T-helper 2 cell (primary cell): ENCODE data around the gene LY86.

ENCODE experiments used
- DNase-seq, 5 experiments: peaks; one replicate each; pipeline versions ENCODE4 v3.0.0 to v3.0.0-alpha.2; 2012 to 2022

The LY86 gene

DNA sequence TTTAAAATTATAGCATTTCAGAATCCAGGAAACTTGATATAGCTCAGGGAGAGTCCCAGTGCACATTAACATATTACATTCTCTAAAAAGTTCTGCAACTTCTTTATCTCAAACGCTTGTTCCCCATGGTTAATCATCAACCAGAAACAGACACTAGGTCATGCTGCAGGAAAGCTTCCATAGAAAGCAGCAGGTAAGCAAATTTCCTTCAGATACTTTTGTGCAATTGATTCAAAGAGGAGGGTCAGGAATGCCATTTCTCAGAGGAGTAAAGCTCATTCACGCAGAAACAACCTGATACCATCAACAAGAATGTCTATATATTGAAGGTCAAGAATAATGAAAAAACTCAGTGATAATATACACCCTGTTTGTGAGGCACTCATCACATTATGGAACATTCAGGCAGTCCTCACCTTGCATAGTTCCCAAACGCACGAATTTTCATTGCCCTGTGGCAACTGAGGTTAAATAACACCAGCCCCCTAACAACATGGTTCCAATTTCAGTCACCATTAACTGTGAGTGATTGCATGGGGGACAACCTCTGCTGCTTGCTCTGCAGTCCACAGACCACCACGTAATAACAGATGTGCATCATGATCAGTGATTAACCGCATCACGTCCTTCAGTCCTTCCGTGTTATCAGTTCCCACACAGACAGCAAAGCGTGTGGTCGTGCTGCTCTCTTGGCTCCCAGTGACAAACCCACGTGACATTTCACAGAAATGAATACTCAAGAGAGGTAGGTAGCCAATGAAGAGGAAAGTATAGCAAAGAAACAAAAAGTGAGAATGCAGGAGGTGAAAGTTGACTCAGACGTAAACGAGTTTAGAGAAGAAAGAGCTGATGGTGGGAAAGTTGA is 95.7 kb downstream of the LY86 start:
- DNase-seq, result peak in 1 of 5 experiments; percentile 87

DNA sequence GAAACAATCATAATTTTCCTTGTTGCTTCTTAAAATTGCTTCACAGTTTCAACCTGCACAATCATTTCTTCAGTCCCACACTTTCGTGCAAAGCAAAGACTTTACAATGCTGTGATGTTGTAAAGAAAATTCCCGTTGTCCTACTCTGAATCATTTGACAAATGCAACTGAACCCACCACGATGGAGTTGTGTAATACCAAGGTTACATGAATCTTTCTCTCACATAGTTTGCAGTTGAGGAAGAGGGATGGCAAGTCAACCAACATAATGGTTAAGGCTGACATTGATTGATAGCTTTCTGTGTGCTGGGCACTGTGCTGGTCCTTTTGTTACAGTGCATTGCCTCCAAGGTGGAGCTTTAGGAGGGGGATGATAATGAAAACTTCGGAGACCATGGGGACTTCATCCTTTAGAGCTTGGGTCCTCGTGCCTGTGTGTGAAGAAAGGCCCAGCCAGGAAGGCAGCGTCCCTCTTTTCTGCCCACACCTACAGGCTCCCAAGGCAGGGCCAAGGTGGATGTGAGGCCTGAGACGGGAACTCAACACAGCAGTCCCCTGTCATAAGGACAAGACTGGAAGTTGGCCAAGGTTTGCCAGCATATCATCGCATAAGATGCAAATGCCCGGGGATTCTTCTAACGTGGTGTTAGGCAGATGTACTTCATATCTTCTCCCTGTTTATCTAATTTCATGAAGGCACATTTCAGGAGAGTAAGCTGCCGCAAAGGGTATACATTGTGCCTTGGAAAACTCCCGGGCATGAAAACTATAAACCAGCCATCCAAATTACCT is 96.9 kb downstream of the LY86 start:
- no peak for DNase-seq

DNA sequence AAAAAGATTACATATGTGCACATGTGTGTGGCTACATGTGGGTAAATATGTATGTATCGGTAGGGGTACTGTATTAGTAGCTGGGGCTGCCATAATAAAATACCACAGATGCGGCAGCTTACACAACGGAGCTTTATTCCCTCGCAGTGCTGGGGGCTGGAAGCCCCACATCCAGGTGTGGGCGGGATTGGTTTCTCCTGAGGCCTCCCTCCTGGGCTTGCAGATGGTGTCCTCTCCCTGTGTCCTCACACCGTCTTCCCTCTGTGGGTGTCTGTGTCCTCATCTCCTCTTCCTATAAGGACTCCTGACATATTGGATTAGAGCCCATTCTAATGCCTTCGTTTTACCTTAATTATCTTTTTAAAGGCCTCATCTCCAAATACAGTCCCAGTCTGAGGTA is 97.7 kb downstream of the LY86 start:
- DNase-seq, result no peak

DNA sequence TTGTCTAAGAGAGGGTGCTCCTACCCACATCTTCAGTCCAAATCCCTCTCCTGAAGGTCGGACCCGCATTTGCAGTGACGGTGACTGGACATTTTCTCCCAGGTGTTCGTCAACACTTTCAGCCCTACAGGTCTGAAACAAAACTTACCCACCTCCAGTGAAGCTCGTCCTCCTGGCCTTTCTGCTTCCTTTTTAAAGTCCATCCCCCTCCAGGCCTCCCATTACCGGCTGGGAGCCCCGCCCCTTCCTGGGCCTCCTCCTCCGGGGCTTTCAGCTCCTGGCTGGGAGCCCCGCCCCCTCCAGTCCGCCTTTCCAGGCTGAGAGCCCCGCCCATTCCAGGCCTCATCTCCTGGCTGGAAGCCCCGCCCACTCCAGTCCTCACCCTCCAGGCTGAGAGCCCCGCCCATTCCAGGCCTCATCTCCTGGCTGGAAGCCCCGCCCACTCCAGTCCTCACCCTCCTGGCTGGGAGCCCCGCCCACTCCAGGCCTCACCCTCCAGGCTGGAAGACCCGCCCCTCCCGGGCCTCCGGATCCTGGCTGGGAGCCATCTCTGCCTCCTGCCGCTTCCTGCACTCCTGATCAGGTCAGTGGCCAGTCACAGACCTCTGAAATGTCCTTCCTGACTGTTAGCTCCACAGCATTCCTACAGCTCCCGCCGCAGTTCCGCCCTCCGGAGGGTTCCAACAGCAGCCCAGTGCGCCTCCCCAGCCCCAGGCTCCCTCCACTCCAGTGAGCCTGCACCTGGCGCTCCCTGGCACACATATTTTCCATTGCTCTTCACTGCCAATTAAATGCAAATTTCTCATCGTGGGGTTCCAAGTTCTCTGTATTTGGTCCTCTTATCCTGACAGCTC is 98.5 kb downstream of the LY86 start:
- DNase-seq, result no peak

GRCh38 chr6:6688283-6688682 is 99.8 kb downstream of the LY86 start:
- DNase-seq, result no peak

DNA sequence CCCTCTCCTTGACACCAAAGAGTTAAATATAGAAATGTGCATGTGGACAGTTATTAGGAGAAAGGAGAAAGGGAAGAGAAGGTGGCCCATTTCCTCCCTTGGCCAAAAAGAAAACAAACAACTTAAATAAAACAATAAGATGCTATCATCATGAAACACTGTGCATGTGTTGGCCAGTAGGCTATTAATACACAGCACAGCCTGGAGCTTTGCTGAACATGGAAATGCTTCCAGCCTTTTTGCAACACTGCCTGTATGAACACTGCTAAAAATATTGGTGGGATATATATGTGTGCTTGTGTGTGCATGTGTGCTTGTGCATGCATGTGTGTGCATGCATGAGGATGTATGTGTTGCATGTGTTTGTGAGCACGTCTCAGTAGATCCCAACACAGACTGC is 100.4 kb downstream of the LY86 start:
- DNase-seq, result no peak

- no peak for DNase-seq
These were observed 101.1 kb downstream of the LY86 start for GRCh38 chr6:6689400-6690143.

DNA sequence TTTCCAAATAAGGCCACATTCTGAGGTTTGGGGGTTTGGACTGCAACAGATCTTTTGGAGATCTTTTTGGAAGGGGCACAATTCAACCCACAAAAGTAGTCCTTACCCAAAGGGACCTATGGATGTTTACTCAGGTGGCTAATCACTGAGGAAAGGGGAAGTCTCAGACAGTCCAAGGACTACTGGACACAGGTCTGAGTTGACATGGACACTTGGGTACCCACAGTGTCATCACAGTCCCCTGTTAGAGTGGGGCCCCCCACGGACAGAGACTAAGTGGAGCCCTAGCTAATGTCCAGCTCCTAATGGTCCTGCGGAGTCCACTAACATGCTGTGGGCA is 101.6 kb downstream of the LY86 start:
- DNase-seq, result no peak

DNA sequence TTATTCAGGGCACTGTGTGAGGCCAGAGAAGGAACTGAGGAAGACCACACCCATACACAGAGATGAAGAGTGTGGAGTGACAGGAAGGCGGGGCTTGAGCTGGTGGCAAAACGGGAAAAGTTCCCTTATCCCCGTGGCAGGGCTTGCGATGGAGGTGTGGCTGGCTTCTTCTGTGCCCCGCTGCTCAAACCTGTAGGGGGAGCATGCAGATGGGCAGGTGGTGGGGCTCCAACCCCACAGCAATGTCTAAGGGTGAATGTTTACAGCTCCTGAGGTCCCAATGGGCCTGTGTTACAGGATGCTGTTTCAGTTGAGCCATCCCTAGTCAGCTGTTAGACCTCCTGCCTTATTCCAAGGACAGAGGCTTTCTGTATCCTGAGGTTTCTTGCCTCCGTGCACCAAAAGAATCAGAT is 105.9 kb downstream of the LY86 start:
- DNase-seq, result no peak

- no peak for DNase-seq
These were observed 106.5 kb downstream of the LY86 start for GRCh38 chr6:6694825-6695624.

- no peak for DNase-seq
These were observed 107.2 kb downstream of the LY86 start for GRCh38 chr6:6695625-6696276.

GRCh38 chr6:6696867-6697531 is 108.5 kb downstream of the LY86 start:
- peak in 1 of 5 experiments; percentile 23 for DNase-seq

GRCh38 chr6:6697620-6698019 is 109.1 kb downstream of the LY86 start:
- no peak for DNase-seq

DNA sequence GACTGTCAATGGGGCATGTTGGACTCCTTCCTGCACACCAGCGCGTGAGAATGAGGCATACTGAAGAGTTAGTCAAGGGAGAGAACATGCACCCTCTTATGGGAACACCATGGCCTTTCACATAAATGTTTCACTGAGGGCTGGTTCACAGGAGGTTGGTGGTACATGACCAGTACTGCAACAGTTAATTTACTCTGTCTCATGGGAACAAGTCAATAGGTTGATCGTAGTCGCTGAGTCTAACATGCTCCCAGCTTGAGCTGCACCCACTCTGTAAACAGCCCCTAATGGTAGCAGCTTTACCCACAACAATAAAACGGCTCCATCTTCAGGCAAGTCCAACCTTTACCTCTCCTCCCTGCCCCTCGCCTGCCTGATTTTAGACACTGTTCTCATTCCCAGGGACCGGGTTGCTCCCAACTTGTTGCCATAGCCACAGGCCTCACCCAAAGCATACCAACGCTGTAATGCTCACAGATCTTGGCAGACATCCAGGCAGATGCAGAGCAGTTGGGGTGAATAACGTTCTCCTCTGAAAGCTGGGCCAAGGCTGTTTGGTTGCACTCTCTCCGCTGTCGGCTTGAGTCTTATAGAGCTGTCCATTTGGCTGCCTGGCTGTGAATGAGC is 111.3 kb downstream of the LY86 start:
- DNase-seq, result no peak

DNA sequence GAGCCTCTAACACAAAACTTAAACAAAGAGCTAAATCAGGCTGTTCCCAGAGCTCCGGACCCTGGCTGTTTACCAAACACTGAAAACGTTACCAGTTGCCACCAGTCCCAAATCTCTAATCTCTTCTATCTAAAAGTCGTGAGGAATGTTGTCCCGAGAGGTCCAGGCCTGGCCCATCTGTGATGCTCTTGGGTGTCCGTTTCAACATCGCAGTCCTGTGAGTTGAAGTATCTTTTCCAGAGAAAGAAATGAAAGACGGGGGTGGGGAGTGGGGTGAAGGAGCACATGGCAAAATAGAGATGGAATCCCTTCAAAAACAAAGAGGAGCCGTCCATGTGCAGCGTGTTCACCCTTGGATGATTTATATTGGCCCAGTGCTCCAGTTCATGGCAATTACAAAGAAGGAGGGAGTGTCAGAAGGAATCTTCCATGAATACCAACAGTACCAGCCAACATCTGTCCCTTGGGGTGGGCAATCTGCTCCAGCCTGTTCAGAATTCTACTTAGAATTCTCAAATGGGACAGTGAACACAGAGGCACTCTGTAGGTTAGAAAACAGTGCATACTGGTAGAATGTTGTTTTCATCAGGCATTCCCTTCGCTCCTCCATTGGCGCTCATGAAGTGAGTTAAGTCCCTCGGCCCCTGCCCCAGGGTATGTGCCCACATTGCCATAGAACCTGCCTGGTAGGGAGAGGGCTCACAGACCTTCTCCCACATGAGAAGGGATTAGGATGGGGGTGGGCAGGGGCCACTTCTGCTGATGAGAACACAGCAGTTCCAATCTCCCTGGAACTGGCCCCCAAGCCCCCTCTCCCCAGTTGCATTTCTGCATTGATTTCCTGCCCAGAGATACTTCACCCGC is 112.1 kb downstream of the LY86 start:
- DNase-seq, result no peak

DNA sequence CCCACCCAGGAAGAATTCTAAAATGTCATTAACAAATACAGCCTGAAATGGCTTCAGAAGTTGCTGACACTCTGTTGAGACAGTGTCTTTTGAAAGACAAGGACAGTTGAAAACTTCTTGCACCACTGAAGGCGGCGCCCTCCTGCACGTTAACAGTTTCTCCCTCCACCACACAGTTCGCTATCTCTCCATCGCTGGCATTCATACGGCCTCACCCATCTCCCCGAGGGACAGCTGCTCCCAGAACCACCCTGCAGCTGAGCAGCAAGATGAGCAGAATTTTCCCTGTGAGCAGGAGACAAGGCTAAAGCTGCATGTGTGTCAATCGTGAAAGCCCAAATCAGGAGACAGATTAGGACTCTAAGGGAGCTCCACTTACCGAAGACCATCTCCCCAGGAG is 113.3 kb downstream of the LY86 start:
- no peak for DNase-seq

- no peak for DNase-seq
These were observed 115.2 kb downstream of the LY86 start for GRCh38 chr6:6703699-6704098.
